ENCODE results near the gene LDLRAD4. TPM values are rescaled to one million over a fixed set of nuclear protein-coding genes. Genes with fewer than 3 reads are reported as not detected.

LDLRAD4 gene
- polyA plus RNA-seq, 1 experiment: not detected

DNA sequence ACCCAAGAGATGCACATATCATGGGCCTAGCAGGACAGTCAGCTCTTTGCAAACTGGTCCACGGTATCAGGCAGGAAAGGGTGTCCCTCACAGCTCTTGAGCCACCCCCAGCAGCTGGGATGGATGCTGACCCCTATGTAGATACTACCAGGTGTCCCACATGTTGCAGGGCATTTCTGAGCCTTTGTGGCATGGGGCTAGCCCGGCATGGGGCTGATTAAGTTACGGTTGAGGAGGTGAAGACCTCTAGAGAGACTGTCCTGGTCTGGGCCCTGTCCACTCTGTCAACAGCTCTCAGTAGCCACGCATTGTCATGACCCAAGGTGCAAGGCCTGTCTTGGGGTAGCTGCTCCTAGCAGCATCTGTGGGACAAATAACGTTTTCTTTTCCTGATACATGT, 6.7 kb downstream of the LDLRAD4 start:
- ChIA-PET POLR2A (no interaction called here), CTCF (interaction anchor here (1.1 kb wide), 1 partner anchor 9 kb away, joined by 4 read pairs; no protein-coding TSS in a partner anchor)
- no peaks in the 10 kb centered on the region for H3K9me3 ChIP-seq (ENCODE audit: control insufficient read depth, insufficient read depth, low read length)
- DNase-seq (ENCODE audit: low read depth, low spot score): no peak
- TF ChIP-seq, protein P1, sequence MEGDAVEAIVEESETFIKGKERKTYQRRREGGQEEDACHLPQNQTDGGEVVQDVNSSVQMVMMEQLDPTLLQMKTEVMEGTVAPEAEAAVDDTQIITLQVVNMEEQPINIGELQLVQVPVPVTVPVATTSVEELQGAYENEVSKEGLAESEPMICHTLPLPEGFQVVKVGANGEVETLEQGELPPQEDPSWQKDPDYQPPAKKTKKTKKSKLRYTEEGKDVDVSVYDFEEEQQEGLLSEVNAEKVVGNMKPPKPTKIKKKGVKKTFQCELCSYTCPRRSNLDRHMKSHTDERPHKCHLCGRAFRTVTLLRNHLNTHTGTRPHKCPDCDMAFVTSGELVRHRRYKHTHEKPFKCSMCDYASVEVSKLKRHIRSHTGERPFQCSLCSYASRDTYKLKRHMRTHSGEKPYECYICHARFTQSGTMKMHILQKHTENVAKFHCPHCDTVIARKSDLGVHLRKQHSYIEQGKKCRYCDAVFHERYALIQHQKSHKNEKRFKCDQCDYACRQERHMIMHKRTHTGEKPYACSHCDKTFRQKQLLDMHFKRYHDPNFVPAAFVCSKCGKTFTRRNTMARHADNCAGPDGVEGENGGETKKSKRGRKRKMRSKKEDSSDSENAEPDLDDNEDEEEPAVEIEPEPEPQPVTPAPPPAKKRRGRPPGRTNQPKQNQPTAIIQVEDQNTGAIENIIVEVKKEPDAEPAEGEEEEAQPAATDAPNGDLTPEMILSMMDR (IDR thresholded peaks at IDR 0.05; ENCODE audit: low read depth, low read length): no peak
- no peak overlapping the region for H3K27ac ChIP-seq (ENCODE audit: low read depth, low read length)
- no peak overlapping the region for H3K4me3 ChIP-seq (ENCODE audit: low read depth, low read length)
- peaks cover 17% of the 10 kb centered on the region for H3K27me3 ChIP-seq (ENCODE audit: control insufficient read depth, insufficient read depth, low read length)

DNA sequence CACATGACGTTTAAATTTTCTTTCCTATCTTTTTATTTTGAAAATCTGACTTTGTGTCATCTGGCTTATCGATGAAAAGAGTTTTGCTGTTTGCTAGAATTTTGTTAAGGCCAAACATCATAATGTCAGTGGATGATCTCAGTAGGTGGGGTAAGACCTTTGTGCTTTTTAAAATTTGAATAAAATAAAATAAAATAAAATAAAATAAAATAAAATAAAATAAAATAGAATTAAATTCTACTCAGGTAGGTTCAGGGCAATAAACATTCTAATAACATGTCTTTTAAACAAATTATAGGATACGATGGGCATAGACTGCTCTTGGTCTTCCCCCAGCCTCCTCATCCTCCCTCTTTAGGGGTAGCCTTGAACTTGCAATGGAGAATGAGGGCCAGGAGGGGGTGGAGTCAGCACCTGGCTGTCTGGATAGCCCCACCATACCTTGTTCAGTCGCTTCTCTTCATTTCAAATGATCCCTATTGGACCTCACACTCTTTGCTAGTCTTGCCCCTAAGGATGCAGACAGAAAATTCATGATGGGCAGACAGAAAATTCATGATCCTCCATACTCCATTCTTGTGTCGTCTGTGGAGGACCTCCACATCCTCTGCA, 8.1 kb downstream of the LDLRAD4 start:
- H3K27me3 ChIP-seq (ENCODE audit: control insufficient read depth, insufficient read depth, low read length): peaks cover 11% of the 10 kb centered on the region
- H3K9me3 ChIP-seq (ENCODE audit: control insufficient read depth, insufficient read depth, low read length): no peaks in the 10 kb centered on the region
- DNase-seq (ENCODE audit: low read depth, low spot score): no peak
- H3K4me3 ChIP-seq (ENCODE audit: low read depth, low read length): no peak overlapping the region
- H3K27ac ChIP-seq (ENCODE audit: low read depth, low read length): no peak overlapping the region
- TF ChIP-seq, protein P1 (IDR thresholded peaks at IDR 0.05; ENCODE audit: low read depth, low read length): no peak
- POLR2A ChIA-PET: no interaction called here
- CTCF ChIA-PET: no interaction called here

GRCh38 chr18:13227910-13228309, 9.3 kb downstream of the LDLRAD4 start:
- Histone ChIP-seq H3K4me3 (ENCODE audit: low read depth, low read length) (no peak overlapping the region), H3K27ac (ENCODE audit: low read depth, low read length) (no peak overlapping the region), H3K27me3 (ENCODE audit: control insufficient read depth, insufficient read depth, low read length) (peaks cover 12% of the 10 kb centered on the region), H3K9me3 (ENCODE audit: control insufficient read depth, insufficient read depth, low read length) (no peaks in the 10 kb centered on the region; the same call in 1 of the 2 replicates)
- no peak for DNase-seq (ENCODE audit: low read depth, low spot score)
- TF ChIP-seq, protein P1 (IDR thresholded peaks at IDR 0.05; ENCODE audit: low read depth, low read length): no peak
- ChIA-PET CTCF (no interaction called here), POLR2A (no interaction called here)

DNA sequence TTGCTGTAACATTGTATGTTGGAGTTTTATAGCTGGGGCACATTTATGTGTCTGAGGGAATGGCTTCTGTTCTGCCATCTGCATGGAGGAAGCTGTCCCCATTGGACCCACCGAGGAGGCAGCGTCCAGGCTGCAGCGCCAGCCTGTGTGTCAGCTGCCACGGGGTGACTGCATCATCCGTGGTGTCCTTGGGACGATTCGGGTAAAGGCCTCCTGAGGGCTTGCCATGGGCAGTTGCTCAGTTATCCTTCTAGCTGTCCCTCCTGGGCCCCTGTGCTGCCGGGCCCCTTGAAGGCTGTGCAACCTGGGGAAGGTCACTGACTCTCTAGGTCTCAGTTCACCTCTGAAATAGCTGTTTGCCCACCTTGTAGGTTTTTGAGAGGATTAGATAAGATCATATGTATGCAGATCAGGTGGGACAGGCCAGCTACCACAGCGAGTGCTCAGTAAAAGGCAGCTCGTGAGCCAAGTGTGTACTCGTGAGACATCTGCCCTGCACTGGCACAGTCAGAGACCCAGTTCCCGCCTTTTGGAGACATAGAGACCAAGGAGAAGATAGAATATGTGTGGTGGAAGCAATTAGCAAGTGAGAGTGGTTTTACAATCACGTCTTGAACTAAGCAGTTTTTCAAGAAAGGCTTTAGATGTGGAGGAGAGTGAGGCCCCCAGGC, 10.6 kb downstream of the LDLRAD4 start:
- Histone ChIP-seq H3K27me3 (ENCODE audit: control insufficient read depth, insufficient read depth, low read length) (peaks cover 4% of the 10 kb centered on the region), H3K4me3 (ENCODE audit: low read depth, low read length) (no peak overlapping the region), H3K27ac (ENCODE audit: low read depth, low read length) (no peak overlapping the region), H3K9me3 (ENCODE audit: control insufficient read depth, insufficient read depth, low read length) (no peaks in the 10 kb centered on the region; the same call in 1 of the 2 replicates)
- CTCF ChIA-PET: no interaction called here
- DNase-seq (ENCODE audit: low read depth, low spot score): no peak
- TF ChIP-seq, protein P1 (IDR thresholded peaks at IDR 0.05; ENCODE audit: low read depth, low read length): no peak
- POLR2A ChIA-PET: no interaction called here

- Histone ChIP-seq H3K27ac (ENCODE audit: low read depth, low read length) (no peak overlapping the region), H3K27me3 (ENCODE audit: control insufficient read depth, insufficient read depth, low read length) (peaks cover 4% of the 10 kb centered on the region), H3K4me3 (ENCODE audit: low read depth, low read length) (no peak overlapping the region), H3K9me3 (ENCODE audit: control insufficient read depth, insufficient read depth, low read length) (no peaks in the 10 kb centered on the region; the same call in 1 of the 2 replicates)
- no peak for DNase-seq (ENCODE audit: low read depth, low spot score)
- ChIA-PET CTCF (no interaction called here), POLR2A (no interaction called here)
- TF ChIP-seq, protein P1 (IDR thresholded peaks at IDR 0.05; ENCODE audit: low read depth, low read length): no peak
Observed at GRCh38 chr18:13231151-13231550, 12.6 kb downstream of the LDLRAD4 start.
